Measurements from ENCODE around the gene MYOM3.
"Not testable (repeated sequence)": the region's sequence is repeated elsewhere in the genome, so short reads cannot be mapped to it uniquely, and the experiment has no call there.

Gene MYOM3

GRCh38 chr1:24030976-24031516, 80.9 kb downstream of the MYOM3 start:
- not testable (repeated sequence) for DNase-seq (ENCODE audit: low read depth)

- peak; percentile 57 for DNase-seq (ENCODE audit: low read depth)
Measured at GRCh38 chr1:24027838-24028468, 84.0 kb downstream of the MYOM3 start.

- DNase-seq (ENCODE audit: low read depth): peak; percentile 90
Measured at GRCh38 chr1:24022581-24023361, 89.2 kb downstream of the MYOM3 start.

GRCh38 chr1:24021403-24022266, 90.3 kb downstream of the MYOM3 start:
- DNase-seq (ENCODE audit: low read depth): no peak

GRCh38 chr1:24020470-24020869, 91.5 kb downstream of the MYOM3 start:
- no peak for DNase-seq (ENCODE audit: low read depth)

- DNase-seq (ENCODE audit: low read depth): peak; percentile 13
Measured at GRCh38 chr1:24020025-24020424, 91.9 kb downstream of the MYOM3 start.

GRCh38 chr1:24018611-24019580, 93.0 kb downstream of the MYOM3 start:
- peak; percentile 97 for DNase-seq (ENCODE audit: low read depth)

- no peak for DNase-seq (ENCODE audit: low read depth)
Measured at GRCh38 chr1:24015221-24016210, 96.4 kb downstream of the MYOM3 start.

- DNase-seq (ENCODE audit: low read depth): not testable (repeated sequence)
Measured at GRCh38 chr1:24012878-24013277, 99.1 kb downstream of the MYOM3 start.

GRCh38 chr1:24010650-24011049, 101.3 kb downstream of the MYOM3 start:
- DNase-seq (ENCODE audit: low read depth): no peak

GRCh38 chr1:24009406-24009805, 102.5 kb downstream of the MYOM3 start:
- DNase-seq (ENCODE audit: low read depth): peak; percentile 81

GRCh38 chr1:24008574-24009184, 103.3 kb downstream of the MYOM3 start:
- not testable (repeated sequence) for DNase-seq (ENCODE audit: low read depth)

GRCh38 chr1:24007079-24007478, 104.9 kb downstream of the MYOM3 start:
- no peak for DNase-seq (ENCODE audit: low read depth)

Measured in ELR (cell line).